ENCODE results near the gene CAPZB. TPM values are rescaled to one million over a fixed set of nuclear protein-coding genes. Genes with fewer than 3 reads are reported as not detected.

Gene CAPZB
- total RNA-seq, 1 donor from 2014 or later, result 291 TPM

- H3K9me3 Mint-ChIP-seq, result no peaks in the 10 kb centered on the region
- no peak overlapping the region for H3K4me3 Mint-ChIP-seq
- no peaks in the 10 kb centered on the region for H3K27me3 Mint-ChIP-seq
- H3K4me1 Mint-ChIP-seq, result peaks cover 1% of the 10 kb centered on the region
- no peak for DNase-seq
- intact Hi-C loops (cut with micrococcal nuclease), result no loop called here
- H3K36me3 Mint-ChIP-seq (ENCODE audit: low read depth), result peaks cover 38% of the 10 kb centered on the region
- H3K27ac Mint-ChIP-seq, result no peak overlapping the region
Observed at GRCh38 chr1:19350566-19350965, 134.8 kb downstream of the CAPZB start.

- no peak for DNase-seq
- Mint-ChIP-seq H3K4me3 (no peak overlapping the region), H3K4me1 (peaks cover 1% of the 10 kb centered on the region), H3K27ac (no peak overlapping the region), H3K9me3 (no peaks in the 10 kb centered on the region), H3K36me3 (ENCODE audit: low read depth) (peaks cover 36% of the 10 kb centered on the region), H3K27me3 (no peaks in the 10 kb centered on the region)
- intact Hi-C loops (cut with micrococcal nuclease), result no loop called here
Observed at GRCh38 chr1:19349999-19350398, 135.3 kb downstream of the CAPZB start.

- no peaks in the 10 kb centered on the region for H3K9me3 Mint-ChIP-seq
- H3K27me3 Mint-ChIP-seq, result no peaks in the 10 kb centered on the region
- peaks cover 33% of the 10 kb centered on the region for H3K36me3 Mint-ChIP-seq (ENCODE audit: low read depth)
- no peak overlapping the region for H3K27ac Mint-ChIP-seq
- intact Hi-C loops (cut with micrococcal nuclease), result no loop called here
- no peak overlapping the region for H3K4me3 Mint-ChIP-seq
- peaks cover 1% of the 10 kb centered on the region for H3K4me1 Mint-ChIP-seq
- no peak for DNase-seq
Observed at GRCh38 chr1:19348441-19349198, 136.7 kb downstream of the CAPZB start.

DNA sequence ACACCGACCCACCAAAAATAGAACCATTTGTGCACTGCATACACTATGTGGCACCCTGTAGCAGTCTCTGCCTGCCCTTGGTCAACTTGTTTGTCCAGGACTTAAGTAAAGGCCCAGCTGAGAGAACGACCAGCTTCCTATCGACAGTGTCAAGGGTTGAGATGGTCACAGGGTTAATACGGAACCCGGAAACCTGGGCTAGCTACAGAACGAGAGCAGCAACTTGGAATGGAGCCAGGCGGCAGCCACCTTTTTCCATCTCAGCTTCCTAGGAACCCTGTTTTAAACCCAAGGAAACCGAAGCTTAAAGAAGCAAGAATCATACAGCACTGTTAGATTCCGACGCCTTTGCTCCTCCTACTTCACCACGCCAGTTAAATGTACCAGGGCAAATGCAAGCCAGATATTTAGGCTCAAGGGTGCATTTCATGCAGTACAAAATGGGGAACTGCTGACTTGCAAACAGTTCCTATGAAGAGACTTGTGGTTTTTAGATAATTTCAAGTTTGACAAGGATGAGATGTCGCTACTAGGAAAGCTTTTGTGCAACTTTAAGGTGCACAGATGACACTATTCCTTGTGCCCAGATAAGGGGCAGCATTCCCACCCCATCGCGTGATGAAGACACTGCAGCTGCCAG, 137.7 kb downstream of the CAPZB start:
- no peak overlapping the region for H3K4me3 Mint-ChIP-seq

GRCh38 chr1:19346026-19346425, 139.3 kb downstream of the CAPZB start:
- peaks cover 3% of the 10 kb centered on the region for H3K4me1 Mint-ChIP-seq
- H3K27ac Mint-ChIP-seq, result peak overlapping the region; percentile 14
- H3K36me3 Mint-ChIP-seq (ENCODE audit: low read depth), result peaks cover 28% of the 10 kb centered on the region

More for the DNA sequence above, 137.7 kb downstream of the CAPZB start:
- Mint-ChIP-seq H3K4me1 (no peaks in the 10 kb centered on the region), H3K27me3 (no peaks in the 10 kb centered on the region), H3K36me3 (ENCODE audit: low read depth) (peaks cover 31% of the 10 kb centered on the region), H3K27ac (no peak overlapping the region), H3K9me3 (no peaks in the 10 kb centered on the region)
- DNase-seq, result no peak
- intact Hi-C loops (cut with micrococcal nuclease), result no loop called here

GRCh38 chr1:19345391-19345790, 139.9 kb downstream of the CAPZB start:
- Mint-ChIP-seq H3K4me3 (no peak overlapping the region), H3K9me3 (no peaks in the 10 kb centered on the region), H3K36me3 (ENCODE audit: low read depth) (peaks cover 28% of the 10 kb centered on the region), H3K27me3 (no peaks in the 10 kb centered on the region), H3K27ac (no peak overlapping the region), H3K4me1 (peaks cover 3% of the 10 kb centered on the region)
- DNase-seq, result no peak
- intact Hi-C loops (cut with micrococcal nuclease), result no loop called here

More at GRCh38 chr1:19346026-19346425, 139.3 kb downstream of the CAPZB start:
- H3K4me3 Mint-ChIP-seq, result no peak overlapping the region
- intact Hi-C loops (cut with micrococcal nuclease), result no loop called here
- DNase-seq, result no peak
- H3K27me3 Mint-ChIP-seq, result no peaks in the 10 kb centered on the region
- H3K9me3 Mint-ChIP-seq, result no peaks in the 10 kb centered on the region

- Mint-ChIP-seq H3K27ac (no peak overlapping the region), H3K4me3 (no peak overlapping the region), H3K9me3 (no peaks in the 10 kb centered on the region), H3K4me1 (peaks cover 3% of the 10 kb centered on the region), H3K27me3 (no peaks in the 10 kb centered on the region), H3K36me3 (ENCODE audit: low read depth) (peaks cover 26% of the 10 kb centered on the region)
- intact Hi-C loops (cut with micrococcal nuclease), result no loop called here
- DNase-seq, result no peak
Observed at GRCh38 chr1:19344831-19345230, 140.5 kb downstream of the CAPZB start.

- intact Hi-C loops (cut with micrococcal nuclease), result no loop called here
- Mint-ChIP-seq H3K4me3 (no peak overlapping the region), H3K36me3 (ENCODE audit: low read depth) (peaks cover 27% of the 10 kb centered on the region), H3K9me3 (no peaks in the 10 kb centered on the region), H3K4me1 (peaks cover 3% of the 10 kb centered on the region), H3K27ac (no peak overlapping the region), H3K27me3 (no peaks in the 10 kb centered on the region)
- DNase-seq, result peak; percentile 85
Observed at GRCh38 chr1:19344372-19344810, 140.9 kb downstream of the CAPZB start.

GRCh38 chr1:19343617-19344350, 141.6 kb downstream of the CAPZB start:
- Mint-ChIP-seq H3K9me3 (no peaks in the 10 kb centered on the region), H3K27me3 (no peaks in the 10 kb centered on the region), H3K27ac (peak overlapping the region; percentile 34), H3K4me3 (no peak overlapping the region), H3K4me1 (peaks cover 3% of the 10 kb centered on the region), H3K36me3 (ENCODE audit: low read depth) (peaks cover 32% of the 10 kb centered on the region)
- no peak for DNase-seq
- intact Hi-C loops (cut with micrococcal nuclease), result loop anchor here (2.0 kb wide), 1 partner anchor 309 kb away; no protein-coding TSS in a partner anchor

GRCh38 chr1:19342894-19343616, 142.3 kb downstream of the CAPZB start:
- no peak for DNase-seq
- H3K36me3 Mint-ChIP-seq (ENCODE audit: low read depth), result peaks cover 33% of the 10 kb centered on the region
- no peak overlapping the region for H3K4me3 Mint-ChIP-seq
- intact Hi-C loops (cut with micrococcal nuclease), result loop anchor here (2.0 kb wide), 1 partner anchor 310 kb away; no protein-coding TSS in a partner anchor
- H3K27me3 Mint-ChIP-seq, result no peaks in the 10 kb centered on the region
- no peaks in the 10 kb centered on the region for H3K9me3 Mint-ChIP-seq
- peaks cover 3% of the 10 kb centered on the region for H3K4me1 Mint-ChIP-seq
- no peak overlapping the region for H3K27ac Mint-ChIP-seq

GRCh38 chr1:19342062-19342750, 143.1 kb downstream of the CAPZB start:
- Mint-ChIP-seq H3K4me1 (peaks cover 6% of the 10 kb centered on the region), H3K27me3 (no peaks in the 10 kb centered on the region), H3K27ac (peak overlapping the region; percentile 19), H3K4me3 (no peak overlapping the region), H3K36me3 (ENCODE audit: low read depth) (peaks cover 36% of the 10 kb centered on the region), H3K9me3 (no peaks in the 10 kb centered on the region)
- intact Hi-C loops (cut with micrococcal nuclease), result loop anchor here (2.0 kb wide), 1 partner anchor 311 kb away; no protein-coding TSS in a partner anchor
- DNase-seq, result no peak

- Mint-ChIP-seq H3K9me3 (no peaks in the 10 kb centered on the region), H3K36me3 (ENCODE audit: low read depth) (peaks cover 36% of the 10 kb centered on the region), H3K27me3 (no peaks in the 10 kb centered on the region), H3K4me3 (no peak overlapping the region), H3K27ac (no peak overlapping the region), H3K4me1 (peaks cover 12% of the 10 kb centered on the region)
- intact Hi-C loops (cut with micrococcal nuclease), result loop anchor here (2.0 kb wide), 2 partner anchors 241 to 311 kb away; no protein-coding TSS in a partner anchor
- DNase-seq, result peak; percentile 92
Observed at GRCh38 chr1:19341201-19342061, 143.9 kb downstream of the CAPZB start.
